Hematopoietic multipotent progenitor cell treated with erythropoietin and hydrocortisone succinate and interleukin-3 and kit ligand, for 17 days (in vitro differentiated cells): ENCODE measurements around the gene IGFBPL1.
A peak's percentile ranks its signal among the peaks of the same experiment; 100 is the strongest.
"Not testable (repeated sequence)": the region's sequence is repeated elsewhere in the genome, so short reads cannot be mapped to it uniquely, and the experiment has no call there.

Source experiments
- DNase-seq: peaks from one replicate; pipeline ENCODE4 v3.0.0-alpha.2; 2015; ENCODE audit warnings: low spot score

Gene IGFBPL1

DNA sequence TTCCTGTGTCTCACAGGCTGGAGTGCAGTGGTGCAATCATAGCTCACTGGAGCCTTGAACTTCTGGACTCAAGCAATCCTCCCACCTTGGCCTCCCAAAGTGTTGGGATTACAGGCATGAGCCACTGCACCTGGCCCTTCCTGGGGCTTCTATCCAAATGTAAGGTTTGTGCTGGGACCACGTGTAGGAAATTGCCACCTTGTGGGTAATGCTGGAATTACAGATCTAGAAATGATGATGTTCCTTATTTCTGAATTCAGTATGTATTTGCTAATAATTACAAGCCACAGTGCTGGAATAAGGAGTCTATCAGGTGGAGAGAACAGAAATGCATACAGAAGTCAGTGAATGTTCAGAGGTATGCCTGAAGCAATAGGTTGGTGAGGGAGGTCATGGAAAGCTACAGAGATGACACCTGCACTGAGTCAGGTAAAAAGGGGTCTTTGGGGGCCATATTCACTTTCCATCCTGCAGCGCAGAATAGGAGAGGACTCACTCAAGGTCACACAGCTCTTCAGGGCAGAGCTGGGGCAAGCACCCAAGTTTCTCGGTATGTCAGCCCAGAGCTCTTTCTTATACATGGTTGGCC, 8.8 kb upstream of the IGFBPL1 start:
- DNase-seq = peak; percentile 12

DNA sequence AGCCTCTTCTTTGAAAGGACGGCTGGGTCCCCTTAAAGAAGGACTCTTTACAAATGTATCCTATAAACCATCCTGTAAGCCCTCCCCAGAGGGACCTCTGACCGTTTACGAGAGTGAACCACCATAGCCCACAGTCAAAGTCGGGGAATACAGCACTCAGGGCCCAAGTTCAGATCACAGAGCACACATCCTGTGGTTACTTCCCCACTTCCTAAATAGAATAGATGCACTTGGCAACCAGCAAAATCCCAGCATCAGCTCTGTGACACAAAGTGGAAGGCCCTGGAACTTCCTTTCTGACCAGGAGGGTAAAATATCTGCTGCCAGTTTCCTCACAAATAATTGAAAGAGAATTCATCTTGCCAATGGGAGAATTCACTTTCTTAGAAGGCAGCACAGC, 6.9 kb upstream of the IGFBPL1 start:
- DNase-seq = no peak

DNA sequence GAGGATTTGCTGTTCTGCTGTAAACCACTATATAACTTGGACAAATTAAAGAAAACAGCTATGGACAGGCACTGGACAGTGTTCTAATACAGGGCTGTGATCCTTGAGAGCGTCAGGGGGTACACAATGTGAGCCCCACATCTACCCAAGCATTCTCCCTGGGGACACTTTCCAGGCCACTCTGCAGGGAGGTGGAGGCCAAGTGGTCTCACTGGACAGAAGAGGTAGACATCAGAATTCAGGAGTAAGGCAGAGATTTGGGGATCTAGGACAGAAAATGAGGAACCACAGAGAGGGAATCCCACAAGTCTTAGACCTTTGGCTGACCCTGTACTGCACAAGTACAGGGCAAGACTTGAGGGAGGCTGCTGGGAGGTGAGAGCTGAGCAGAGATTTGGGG, 3.8 kb upstream of the IGFBPL1 start:
- no peak for DNase-seq

DNA sequence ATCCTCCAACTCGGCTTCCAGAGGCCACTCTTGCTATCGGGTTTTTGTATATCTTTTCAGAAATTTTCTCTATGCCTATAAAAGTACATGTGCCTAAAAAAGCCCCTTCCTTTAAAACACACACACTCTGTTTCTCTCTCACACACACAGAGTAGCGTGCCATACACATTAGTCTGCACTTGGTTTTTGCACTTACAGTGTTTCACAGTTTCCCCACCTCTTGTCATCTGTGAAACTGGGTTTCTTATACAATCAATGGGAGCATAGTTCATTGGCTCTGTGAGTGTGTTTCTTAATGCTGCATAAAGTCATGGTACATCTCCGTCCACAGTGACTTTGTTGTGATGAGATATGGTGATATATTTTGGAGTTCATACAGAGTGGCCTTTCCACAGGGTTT, 664 bp upstream of the IGFBPL1 start:
- DNase-seq = no peak

DNA sequence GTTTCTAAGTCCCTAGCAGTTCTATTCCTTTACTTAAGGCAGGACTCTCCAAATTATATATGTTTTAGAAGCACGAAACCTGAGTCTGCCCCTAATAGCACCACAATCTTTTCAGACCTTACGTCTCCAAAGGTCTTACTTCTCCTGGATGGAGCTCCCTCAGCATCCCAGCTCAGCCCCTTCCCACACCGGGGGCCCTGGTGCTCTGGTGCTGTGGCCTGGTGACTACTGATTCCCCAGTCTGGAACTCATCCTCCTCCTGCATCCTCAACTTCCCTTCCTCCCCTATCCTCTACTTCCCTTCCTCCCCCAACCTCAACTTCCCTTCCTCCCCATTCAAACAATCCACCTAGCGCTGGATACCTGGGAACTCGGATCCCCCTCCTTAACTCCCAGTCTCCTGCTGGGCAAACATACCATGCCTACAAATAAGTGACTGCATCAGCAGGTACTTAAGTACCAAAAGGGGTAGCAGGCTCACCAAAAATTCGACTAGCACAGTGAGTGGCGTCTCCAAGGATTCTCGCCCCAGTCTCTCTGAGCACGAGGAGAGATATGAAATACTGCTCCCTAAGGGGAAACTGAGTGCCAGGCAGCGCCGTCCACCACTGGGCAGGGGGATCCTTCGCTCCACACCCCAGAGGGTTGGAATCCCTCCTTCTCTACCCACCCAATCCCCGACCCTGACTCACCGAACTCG, 831 bp downstream of the IGFBPL1 start:
- no peak for DNase-seq

DNA sequence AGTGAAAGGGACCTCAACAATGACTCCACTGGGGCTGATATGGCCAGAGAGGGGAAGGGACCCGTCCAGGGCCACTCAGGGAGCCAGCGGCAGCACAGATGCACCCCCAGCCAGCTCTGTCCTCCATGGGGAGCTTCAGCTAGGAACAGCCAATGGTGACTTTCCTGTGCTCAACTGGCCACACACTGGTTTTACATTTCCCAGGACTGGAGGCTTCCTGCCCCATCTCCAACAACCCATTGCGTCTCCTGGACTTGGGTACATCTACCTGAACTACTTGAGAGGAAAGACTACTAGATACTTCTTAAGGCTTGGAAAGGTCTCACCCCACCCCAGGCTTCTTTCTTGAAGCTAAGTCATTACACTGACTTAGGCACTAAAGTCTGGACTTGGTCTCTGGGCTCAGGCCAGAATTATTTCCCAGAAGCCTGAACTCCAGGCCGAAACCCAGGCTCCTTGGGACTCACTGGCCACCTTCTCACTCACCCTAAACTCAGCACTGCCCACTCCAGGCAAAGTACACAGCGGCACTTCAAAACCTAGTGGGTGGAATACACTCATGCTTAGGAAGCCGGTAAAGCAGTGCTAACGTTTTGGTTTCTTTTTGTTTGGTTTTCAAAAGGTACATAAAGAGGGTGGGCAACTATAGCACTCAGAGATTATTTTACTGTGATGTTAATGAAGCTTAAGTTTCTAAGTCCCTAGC, 1.5 kb downstream of the IGFBPL1 start:
- DNase-seq = no peak

DNA sequence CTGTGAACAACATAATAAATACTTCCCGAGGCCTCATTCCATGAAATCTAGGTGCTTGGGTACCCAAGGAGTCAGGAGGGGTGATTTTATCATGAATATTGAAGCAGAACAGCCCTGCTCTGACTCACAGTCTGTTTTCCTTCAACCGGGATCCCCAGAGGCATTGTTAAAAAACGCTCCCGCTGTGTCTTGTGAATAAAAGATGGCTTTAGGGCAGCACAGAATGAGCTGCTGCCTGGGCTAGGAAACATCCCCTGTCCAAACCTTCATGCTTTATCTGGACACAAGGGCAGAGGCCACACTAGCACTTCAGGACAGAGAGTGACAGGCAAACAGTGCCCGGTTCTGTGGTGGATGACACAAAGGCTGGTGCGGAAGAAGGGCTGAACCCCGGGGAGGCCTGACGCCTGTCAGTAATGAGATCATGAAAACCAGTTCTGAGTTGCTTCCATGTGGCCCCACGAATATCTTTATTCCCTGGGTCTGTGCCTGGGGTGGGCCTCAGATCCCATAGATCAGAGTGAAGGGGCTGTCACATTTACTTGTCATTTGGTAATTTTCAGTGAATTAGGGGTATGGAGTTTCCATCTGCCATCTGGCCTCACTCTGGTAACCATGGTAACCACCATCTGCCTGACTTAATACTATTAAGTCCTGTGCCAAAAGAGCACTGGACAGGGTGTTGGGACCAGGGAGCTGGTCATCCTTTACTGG, 2.6 kb downstream of the IGFBPL1 start:
- DNase-seq = no peak

DNA sequence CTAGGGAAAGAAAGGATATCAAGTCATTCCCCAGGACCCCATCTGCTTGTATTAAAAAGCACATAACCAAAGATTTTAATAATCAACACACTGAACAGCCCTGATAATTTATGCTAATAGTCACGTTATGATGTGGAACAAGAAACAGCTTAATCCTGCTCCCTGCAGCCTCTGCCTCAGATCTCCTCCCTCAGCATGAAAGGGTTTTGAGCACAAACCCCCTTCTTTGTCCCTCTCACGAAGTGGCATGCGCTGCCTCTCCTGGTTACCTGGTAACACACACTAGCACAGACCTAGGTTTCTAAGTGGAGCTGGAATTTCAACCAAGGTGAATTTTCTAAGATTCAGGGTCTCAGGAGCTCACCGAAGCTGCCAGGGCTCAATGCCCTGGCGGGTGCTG, 5.1 kb downstream of the IGFBPL1 start:
- DNase-seq = no peak

DNA sequence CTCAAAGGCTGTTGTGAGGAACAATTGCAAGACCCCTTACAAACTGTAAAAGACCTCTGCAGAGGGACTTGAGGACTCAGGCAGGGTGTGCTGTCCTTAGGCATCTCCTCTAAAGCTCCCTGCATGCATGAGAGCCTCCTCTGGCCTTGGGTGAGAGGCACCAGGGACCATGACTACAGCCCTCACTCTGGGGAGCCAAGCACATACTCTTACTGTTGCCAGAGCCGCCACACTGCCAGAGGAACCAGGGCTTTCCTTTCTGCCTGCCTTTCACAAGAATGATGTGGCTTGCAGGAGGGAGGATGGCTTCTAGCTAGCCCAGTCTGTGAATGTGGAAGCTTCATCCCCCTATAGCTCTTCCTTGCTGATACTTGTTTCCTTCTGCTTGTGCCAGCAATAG, 5.9 kb downstream of the IGFBPL1 start:
- no peak for DNase-seq

DNA sequence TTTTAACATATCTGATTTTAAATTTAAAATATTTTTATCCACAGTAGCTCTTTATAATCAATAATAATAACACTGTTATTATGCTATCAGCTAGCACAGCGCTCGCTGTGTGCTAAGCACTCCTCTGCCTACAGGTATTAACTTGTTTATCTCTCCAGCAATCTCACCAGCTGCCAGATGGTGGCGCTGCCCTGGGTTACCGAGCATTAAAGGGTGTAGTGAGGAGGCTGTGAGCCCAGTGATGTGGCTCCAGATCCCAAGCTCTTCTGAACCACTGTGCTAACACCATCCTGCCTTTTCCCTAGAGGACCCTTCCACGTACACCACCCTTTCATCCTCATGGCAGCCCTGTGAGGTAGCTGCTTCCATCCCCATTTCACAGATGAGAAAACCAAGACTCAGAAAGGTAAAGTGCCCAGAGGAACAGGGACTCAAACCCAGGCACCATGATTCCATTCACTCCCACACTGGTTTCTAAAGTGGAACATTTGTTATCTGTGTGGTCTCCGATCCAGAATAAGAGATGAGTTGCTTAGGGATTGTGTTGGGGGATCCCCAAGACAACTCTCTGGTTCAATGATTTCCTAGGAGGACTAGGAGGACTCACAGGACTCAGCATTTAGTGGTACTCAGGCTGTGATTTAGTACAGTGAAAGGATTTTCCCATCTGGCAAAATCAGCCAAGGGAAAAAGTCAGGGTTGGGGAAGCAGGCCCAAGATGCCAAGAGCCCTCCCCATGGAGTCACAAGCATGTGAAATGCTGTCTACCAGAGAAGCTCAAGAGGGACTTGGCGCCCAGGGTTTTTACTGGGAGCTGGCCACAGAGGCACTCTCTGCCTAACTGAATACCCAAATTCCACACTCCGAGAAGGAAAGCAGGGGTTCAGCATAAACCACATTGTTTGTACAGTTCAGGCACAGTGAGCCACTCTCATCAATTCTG, 7.0 kb downstream of the IGFBPL1 start:
- DNase-seq = peak; percentile 9

DNA sequence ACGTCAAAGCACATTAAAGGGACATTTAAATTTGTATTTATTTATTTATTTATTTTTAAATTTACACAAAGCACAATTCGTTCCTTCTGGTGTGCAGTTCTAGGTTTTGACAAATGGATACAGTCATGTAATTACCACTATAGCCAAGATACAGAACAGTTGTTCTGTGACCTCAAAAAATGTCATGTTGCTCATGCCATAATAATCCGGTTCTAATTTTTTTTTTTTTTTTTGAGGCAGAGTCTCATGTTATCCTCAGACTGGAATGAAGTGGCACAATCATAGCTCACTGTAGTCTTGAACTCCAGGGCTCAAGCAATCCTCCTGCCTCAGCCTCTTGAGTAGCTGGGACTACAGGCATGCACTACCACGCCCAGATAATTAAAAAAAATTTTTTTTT, 7.8 kb downstream of the IGFBPL1 start:
- DNase-seq = no peak

DNA sequence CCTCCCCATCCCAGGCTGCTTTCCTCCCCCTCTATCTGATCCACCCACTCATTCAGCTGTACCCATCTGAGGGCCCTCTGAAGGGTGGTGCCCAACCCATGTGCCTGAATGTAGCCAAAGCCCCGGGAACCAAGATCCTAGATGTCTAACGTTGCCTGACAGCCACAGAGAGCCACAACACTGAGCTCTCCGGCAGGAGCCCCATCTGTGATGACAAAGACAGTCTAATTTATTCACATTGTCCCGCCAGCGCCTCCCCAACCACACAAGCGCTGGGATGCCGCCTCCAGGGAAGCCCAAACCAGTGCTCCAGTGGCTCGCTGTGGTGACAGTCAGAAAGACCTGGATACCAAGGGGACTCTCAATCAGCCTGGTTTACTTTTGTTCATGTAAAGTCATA, 8.4 kb downstream of the IGFBPL1 start:
- no peak for DNase-seq

DNA sequence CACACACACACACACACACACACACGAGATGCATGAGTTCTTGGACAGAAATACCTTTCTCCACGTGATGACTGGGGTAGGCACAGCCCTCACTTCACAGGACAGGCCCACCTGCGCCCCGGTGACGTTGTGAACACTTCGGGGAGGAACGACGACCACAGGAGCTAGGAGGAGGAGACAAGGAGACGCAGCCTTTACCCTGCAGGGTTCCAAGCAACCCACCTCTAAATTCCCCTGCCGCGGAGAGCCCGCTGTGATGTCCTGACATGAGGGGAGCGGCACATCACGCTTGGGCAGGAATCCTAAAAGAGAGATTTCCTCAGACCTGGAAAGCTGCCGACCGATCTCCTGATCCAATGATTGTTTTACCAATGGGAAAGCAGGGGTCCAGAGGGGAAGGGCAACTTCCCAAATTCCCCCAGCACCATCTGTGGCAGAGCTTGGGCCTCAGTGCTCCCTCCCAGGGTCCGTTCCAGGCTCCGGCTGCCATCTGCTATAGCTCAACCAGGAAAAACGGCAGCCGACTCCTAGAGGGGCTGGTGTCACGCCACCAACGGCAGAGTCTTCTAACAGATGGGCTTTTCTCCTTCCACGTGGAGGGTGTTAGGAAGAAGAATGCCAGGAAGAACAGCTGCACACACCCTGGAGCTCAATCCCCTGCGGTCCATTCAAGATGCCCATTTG, 10.1 kb downstream of the IGFBPL1 start:
- no peak for DNase-seq

DNA sequence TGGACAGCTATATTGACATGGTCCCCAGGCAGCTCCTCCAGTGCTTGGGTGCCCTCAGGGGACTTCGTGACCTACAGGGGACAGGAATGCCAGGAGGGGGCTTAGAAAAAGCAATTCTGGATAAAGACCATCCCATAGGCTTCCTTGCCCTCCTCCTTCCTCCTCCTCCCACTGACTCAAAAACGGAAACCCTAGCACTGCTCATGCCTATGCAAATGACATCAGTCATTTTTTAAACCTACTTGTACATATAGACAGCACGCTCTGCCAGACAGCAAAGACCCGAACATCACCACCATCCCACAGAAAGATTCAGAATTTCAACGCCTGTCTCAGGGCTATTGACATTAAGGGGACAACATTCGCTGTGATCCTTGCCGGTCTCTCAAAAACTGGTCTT, 11.0 kb downstream of the IGFBPL1 start:
- no peak for DNase-seq

DNA sequence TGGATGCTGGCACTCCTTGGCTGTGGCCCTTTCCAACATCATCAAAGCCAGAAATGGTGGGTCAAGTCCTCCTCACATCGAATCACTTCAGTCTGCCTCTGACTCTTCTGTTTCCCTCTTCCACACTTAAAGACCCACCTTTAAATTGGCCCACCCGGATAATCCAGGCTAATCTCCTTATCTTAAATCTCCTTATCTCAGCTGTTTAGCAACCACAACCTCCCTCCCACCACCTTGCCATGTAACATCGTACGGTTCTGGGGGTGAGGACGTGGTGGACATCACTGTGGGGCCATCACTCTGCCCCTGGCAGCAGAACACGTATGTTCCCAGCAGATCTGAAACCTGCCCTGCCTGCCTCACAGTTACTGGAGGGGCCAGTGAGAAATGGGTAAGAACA, 11.5 kb downstream of the IGFBPL1 start:
- no peak for DNase-seq

DNA sequence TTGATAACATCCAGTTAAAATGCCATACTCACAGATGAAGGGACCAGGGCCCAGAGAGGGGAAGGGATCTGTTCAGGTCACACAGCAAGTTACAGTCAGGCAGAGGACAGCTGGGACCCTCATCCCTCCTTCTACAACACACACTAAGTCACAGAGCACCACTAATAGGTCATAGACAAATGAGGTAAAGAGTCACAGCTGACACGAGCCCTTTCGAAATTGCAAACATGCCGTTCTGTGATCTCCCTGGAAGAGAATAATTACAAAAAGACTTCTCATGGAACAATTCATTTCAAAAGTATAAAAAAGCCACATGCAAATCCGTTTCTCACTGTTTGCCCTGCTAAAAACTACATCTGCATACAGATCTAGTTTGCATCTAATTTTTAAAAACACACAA, 15.5 kb downstream of the IGFBPL1 start:
- no peak for DNase-seq

DNA sequence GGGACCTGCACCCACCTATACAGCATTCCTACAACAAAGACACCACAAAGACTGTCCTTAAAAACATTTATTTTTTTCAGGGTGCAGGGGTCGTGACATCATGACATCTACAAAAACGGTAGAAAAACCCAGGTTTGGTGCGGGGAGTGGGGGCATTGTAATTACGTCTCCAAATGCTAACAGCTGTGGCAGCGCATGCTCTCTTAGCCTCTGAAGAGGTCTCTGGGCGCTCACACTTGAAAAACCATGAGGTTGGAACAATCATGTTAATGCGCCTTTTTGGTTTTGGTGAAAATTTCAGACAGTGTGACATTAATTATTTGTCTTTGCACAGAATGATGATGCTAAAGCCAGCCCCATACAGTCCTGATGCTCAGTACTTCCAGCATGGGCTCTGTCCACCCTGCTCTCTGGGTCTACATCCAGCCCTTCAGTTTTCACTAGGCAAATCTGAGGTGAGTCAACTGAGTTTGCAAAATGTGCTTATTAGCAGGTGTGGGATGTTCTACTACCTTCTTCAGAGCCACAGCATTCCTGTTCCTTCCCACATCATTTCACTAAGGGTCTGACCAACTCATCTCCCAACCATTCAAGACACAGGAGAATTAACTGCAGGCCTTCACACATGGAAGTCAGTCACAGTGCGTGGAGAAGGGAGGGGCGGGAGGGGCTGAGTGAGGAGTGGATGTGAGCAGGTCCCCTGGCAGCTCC, 17.6 kb downstream of the IGFBPL1 start:
- no peak for DNase-seq

DNA sequence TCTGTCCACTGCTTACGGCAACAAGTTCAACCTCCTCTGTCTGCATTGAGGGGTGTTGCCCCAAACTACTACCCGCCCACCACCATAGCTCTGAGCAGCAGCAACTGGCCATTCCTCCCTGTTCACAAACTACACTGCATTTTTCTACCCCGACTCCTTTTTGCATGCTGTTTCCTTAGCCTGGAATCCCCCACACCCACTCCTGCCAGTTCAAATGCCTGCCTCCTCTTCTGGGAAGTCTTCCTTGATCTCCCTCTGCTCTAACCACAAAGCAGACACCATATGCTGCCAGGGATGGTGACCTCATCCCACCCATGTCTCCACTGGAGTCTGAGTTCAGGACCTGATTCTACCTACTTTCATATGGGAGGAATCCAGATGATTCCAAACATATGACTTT, 18.5 kb downstream of the IGFBPL1 start:
- DNase-seq = no peak

DNA sequence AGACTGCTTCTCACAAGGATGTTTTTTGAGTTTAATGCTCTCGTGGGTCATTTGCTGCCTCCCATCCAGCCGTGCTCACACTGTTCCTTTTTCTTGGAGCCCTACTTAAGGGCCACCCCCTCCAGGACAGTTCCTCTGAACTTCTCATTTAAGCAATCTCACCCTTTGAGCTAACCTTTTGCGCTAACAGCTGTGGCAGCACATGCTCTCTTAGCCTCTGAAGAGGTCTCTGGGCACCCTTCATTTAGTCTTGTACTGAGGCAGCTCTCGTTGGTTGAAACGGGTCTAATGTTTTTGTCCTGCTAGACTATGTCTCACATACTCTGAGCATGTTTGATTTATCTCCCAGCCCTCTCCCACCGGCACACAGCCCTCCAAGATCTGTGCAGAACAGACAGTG, 19.9 kb downstream of the IGFBPL1 start:
- no peak for DNase-seq

DNA sequence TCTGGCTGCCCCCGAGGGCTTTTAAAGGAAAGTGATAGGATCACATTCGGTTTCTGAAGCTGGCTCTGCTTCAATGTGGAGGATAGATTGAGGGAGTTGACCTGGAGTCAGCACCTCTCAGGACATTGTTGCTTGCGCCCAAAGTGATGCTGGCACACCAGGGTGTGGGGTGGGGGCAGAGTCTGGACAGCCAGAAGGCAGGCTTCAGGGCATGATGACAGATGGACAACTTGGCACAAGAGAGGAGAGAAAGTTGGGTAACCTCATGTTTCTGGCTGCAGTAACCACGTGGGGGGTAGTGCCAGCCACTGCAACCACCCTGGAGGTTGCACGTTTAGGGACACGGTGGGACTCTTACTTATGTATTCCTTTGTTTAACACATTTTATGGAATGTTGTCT, 22.3 kb downstream of the IGFBPL1 start:
- DNase-seq = no peak

DNA sequence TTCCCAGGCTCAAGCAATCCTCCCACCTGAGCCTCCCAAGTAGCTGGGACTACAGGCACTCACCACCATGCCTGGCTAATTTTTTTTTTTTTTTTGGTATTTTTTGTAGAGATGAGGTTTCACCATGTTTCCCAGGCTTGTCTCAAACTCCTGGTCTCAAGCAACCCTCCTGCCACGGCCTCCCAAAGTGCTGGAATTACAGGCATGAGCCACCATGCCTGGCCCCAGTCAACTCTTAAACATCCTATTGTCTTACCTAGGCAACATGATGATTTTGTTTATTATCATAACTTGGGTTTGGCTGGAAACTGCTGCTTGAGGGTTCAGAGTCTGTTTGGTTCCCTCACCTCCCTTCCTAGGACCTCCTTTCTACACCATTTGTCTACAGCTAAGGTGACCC, 25.1 kb downstream of the IGFBPL1 start:
- not testable (repeated sequence) for DNase-seq
